Astrocyte (in vitro differentiated cells and primary cell): ENCODE data around the gene RAB3GAP2.

ENCODE experiments used
- EZH2 ChIP-seq: IDR thresholded peaks from 2 replicates; pipeline ENCODE4 v1.6.1; 2012; ENCODE audit warnings: mild to moderate bottlenecking, low read length, inconsistent platforms; ENCODE audit not compliant: insufficient read depth
- TF ChIP-seq, protein P1 (sequence below): IDR thresholded peaks from 2 replicates; pipeline ENCODE4 v1.5.1; 2011; ENCODE audit warnings: low read depth, mild to moderate bottlenecking, inconsistent platforms, low read length, moderate library complexity; ENCODE audit not compliant: insufficient read depth

DNA sequence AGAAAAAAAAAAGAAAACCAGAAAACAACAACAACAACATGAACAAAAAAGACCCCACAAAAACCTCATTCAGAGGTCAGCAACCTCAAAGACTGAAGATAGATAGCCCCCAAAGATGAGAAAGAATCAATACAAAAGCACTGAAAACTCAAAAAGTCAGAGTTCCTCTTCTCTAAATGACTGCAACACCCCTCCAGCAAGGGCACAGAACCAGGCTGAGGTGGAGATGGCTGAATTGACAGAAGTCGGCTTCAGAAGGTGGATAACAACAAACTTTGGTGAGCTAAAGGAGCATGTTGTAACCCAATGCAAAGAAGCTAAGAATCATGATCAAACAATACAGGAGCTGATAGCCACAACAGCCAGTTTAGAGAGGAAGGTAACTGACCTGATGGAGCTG is 17.0 kb downstream of the RAB3GAP2 start:
- TF ChIP-seq, protein P1, sequence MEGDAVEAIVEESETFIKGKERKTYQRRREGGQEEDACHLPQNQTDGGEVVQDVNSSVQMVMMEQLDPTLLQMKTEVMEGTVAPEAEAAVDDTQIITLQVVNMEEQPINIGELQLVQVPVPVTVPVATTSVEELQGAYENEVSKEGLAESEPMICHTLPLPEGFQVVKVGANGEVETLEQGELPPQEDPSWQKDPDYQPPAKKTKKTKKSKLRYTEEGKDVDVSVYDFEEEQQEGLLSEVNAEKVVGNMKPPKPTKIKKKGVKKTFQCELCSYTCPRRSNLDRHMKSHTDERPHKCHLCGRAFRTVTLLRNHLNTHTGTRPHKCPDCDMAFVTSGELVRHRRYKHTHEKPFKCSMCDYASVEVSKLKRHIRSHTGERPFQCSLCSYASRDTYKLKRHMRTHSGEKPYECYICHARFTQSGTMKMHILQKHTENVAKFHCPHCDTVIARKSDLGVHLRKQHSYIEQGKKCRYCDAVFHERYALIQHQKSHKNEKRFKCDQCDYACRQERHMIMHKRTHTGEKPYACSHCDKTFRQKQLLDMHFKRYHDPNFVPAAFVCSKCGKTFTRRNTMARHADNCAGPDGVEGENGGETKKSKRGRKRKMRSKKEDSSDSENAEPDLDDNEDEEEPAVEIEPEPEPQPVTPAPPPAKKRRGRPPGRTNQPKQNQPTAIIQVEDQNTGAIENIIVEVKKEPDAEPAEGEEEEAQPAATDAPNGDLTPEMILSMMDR, result no peak
- no peak for TF ChIP-seq EZH2
